Measurements from ENCODE around the gene LRGUK. TPM values are rescaled to one million over a fixed set of nuclear protein-coding genes. Genes with fewer than 3 reads are reported as not detected.

LRGUK gene
- total and polyA plus RNA-seq, 2 of the 8 experiments (the other 6 are each of a cell fraction or from before 2014, with no cell fraction given): 1.5 to 3.6 TPM

DNA sequence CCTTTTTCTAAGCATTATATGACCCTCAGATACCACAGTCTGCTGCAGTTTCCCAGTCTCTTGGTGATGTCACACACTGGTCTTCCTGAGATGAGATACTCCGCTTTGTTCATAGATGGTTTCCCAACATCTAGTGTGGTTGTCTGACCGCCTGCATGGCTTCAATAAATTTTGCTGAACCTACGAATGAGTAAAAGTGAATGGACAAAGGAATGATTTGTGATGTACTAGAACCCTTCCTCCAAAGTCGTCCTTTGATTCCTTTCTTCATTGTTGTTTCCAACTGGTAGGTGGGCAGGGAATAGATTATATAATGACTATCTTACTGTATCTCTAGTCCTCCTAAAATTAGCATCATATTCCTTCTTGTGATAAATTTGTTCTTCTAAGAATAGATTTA lies 107.1 kb downstream of the LRGUK start:
- no peak overlapping the region for H3K18ac ChIP-seq (ENCODE audit: extremely low read depth, low read length)
- H2AK5ac ChIP-seq (ENCODE audit: low read depth, low read length): no peak overlapping the region
- H4K91ac ChIP-seq (replicated peaks; ENCODE audit: insufficient read length, low read length): no peak overlapping the region
- no peak overlapping the region for H2BK120ac ChIP-seq (replicated peaks; ENCODE audit: low read depth, low read length)
- DNase-seq (ENCODE audit: low read depth in 1 of 2, low spot score in 2 of 2) (no peak), FAIRE-seq (no peak)
- H3K9me3 ChIP-seq (ENCODE audit: insufficient read depth in 2 of 2, low read depth in 1 of 2, low read length in 1 of 2): peaks cover 11 to 18% of the 10 kb centered on the region in 2 experiments
- POLR2A ChIA-PET (ENCODE audit: partially characterized antibody): interaction anchor here (1.1 kb wide), 1 partner anchor 13 kb away, joined by 3 read pairs; no protein-coding TSS in a partner anchor
- no peak overlapping the region for H2BK5ac ChIP-seq (ENCODE audit: low read depth, low read length)
- no peak overlapping the region for H4K5ac ChIP-seq (ENCODE audit: insufficient read length, low read depth, low read length)
- no peak overlapping the region for H3K56ac ChIP-seq (replicated peaks; ENCODE audit: insufficient read length, low read depth, low read length)
- H2BK20ac ChIP-seq (ENCODE audit: low read length): no peak overlapping the region
- WGBS, 2 experiments (ENCODE audit: extremely low coverage in 1 of 2, insufficient coverage in 1 of 2, insufficient read length in 1 of 2, insufficient replicate concordance in 2 of 2, low coverage in 1 of 2, low lambda C conversion rate in 2 of 2, missing lambda C conversion rate in 1 of 2): 86% methylated on average over 4 of the region's 4 CpGs; no CpG with 5 or more reads in 1 of the 2 experiments
- no peaks in the 10 kb centered on the region for H3K23me2 ChIP-seq (ENCODE audit: low read depth, low read length)
- H3K36me3 ChIP-seq (ENCODE audit: control insufficient read depth in 2 of 4, insufficient read depth in 4 of 4, low read length in 3 of 4): no peaks in the 10 kb centered on the region
- no peaks in the 10 kb centered on the region for H3K4me1 ChIP-seq (replicated peaks in 1 of 4; ENCODE audit: control insufficient read depth in 3 of 4, insufficient read depth in 4 of 4, low read length in 3 of 4)
- no peak overlapping the region for H4K8ac ChIP-seq (ENCODE audit: extremely low read depth, insufficient read depth, low read length)
- H2AFZ ChIP-seq (ENCODE audit: low read length): no peak overlapping the region
- CTCF ChIA-PET (ENCODE audit: partially characterized antibody): no interaction called here
- H2BK12ac ChIP-seq (ENCODE audit: low read depth, low read length): no peak overlapping the region
- no peak overlapping the region for H2BK15ac ChIP-seq (ENCODE audit: low read length)
- H3K27me3 ChIP-seq (replicated peaks in 1 of 4; ENCODE audit: control insufficient read depth in 3 of 4, extremely low read depth in 1 of 4, insufficient read depth in 3 of 4, low read length in 3 of 4): no peaks in the 10 kb centered on the region
- no peak overlapping the region for H3K9ac ChIP-seq (replicated peaks in 1 of 4; ENCODE audit: extremely low read depth in 1 of 4, low read depth in 3 of 4, low read length in 3 of 4)
- no peaks in the 10 kb centered on the region for H3K79me1 ChIP-seq (ENCODE audit: low read depth, low read length)
- no peak overlapping the region for H3K4me3 ChIP-seq (ENCODE audit: extremely low read depth in 1 of 4, insufficient read depth in 2 of 4, low read depth in 3 of 4, low read length in 4 of 4)
- no peaks in the 10 kb centered on the region for H3K79me2 ChIP-seq (ENCODE audit: control insufficient read depth in 1 of 2, insufficient read depth in 2 of 2, low read length in 2 of 2)
- no peak overlapping the region for H3K27ac ChIP-seq (ENCODE audit: low read depth, low read length)
- no peak overlapping the region for H3K23ac ChIP-seq (ENCODE audit: insufficient read length)
- no peak overlapping the region for H3K14ac ChIP-seq (ENCODE audit: insufficient read length)
- H4K20me1 ChIP-seq (replicated peaks in 1 of 2; ENCODE audit: control insufficient read depth in 1 of 2, insufficient read depth in 2 of 2, low read length in 2 of 2): no peaks in the 10 kb centered on the region
- H3K4me2 ChIP-seq (ENCODE audit: insufficient read depth in 1 of 2, low read depth in 2 of 2, low read length in 2 of 2): no peak overlapping the region
- H3K4ac ChIP-seq (replicated peaks; ENCODE audit: insufficient read length, low read depth, low read length): no peak overlapping the region
- TF ChIP-seq BRCA1 (IDR thresholded peaks at IDR 0.05; ENCODE audit: low read depth, low read length) (no peak), NRF1 (IDR thresholded peaks at IDR 0.05; ENCODE audit: low read depth, low read length) (no peak)
